ENCODE results near the gene GALNTL6. TPM values are rescaled to one million over a fixed set of nuclear protein-coding genes. Genes with fewer than 3 reads are reported as not detected.

The GALNTL6 gene
- total and polyA plus RNA-seq, 3 experiments from 2014 or later, result not detected

DNA sequence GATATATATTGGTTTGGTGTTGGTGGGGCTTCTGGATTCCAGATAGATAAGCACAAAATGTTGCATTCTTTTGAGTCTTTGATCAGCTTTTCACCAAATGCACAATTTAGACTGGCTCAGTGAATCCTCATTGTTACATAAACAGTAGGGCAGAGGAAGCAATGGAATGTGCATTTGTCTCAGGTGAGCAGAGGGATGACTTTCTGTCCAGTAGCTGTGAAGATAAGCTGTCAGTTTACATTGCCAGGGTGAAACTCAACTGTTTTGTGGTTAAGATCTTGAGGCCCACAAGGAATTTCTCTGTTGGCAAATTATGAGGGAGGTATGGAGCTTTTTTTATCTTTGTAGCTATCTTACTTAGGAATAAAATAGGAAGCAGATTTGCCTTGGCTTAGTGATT is 168.0 kb downstream of the GALNTL6 start:
- Histone ChIP-seq H3K27ac (ENCODE audit: low read depth, low read length) (no peak overlapping the region), H3K4me3 (ENCODE audit: low read length) (no peak overlapping the region), H3K4me1 (ENCODE audit: insufficient read depth, low read length) (no peaks in the 10 kb centered on the region), H3K36me3 (ENCODE audit: insufficient read depth, low read length) (no peaks in the 10 kb centered on the region), H3K27me3 (ENCODE audit: insufficient read depth, low read length, poor library complexity, severe bottlenecking) (no peaks in the 10 kb centered on the region), H3K9me3 (ENCODE audit: low read length) (no peaks in the 10 kb centered on the region)
- Mint-ChIP-seq H3K4me3 (no peak overlapping the region), H3K27ac (no peak overlapping the region), H3K27me3 (no peaks in the 10 kb centered on the region), H3K4me1 (no peaks in the 10 kb centered on the region), H3K9me3 (peaks cover 3 to 14% (median 10%) of the 10 kb centered on the region in 5 donors), H3K36me3 (no peaks in the 10 kb centered on the region)
- ChIA-PET CTCF (no interaction called here), POLR2A (no interaction called here)
- no peak for DNase-seq

DNA sequence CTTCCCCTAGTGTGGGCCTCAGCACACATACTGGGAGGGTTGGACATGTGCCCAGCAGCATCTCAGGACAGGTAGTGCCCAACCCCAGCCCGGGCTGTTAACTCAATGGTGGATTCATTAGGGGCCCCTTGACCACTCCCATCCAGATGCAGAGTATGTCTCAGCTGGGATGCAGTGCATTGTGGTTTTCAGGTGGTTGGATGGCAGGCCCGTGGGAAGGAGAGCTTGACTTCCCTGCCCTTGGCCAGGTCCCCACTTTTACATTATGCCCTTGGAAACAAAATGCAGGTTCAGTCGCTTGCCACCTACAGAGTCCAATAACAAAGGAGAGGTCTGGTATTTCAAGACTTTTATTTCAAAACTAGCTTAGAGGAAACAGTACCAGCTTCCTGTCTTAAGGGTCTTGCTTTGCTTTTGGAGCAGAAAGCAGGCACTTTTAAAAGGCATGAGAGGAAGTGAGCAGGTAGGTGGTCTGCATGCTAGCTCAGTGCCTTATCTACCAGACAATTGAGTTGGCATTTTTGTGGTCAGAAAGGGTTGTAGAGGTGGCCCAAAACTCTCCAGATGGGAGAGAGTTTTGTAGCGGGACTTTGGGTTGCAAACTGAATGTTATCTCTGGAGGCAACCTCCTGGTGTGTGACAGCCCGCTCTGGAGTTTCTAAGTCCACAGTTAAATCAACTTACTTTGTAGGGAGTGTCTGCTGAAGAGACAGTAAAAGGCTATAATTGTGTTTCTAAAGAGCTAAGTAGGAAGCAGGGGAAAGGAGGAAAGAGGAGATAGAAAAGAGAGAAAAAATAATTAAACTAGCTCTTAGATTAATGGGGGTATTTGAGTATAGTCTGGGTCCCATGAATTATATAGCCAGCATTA is 171.0 kb downstream of the GALNTL6 start:
- ChIA-PET CTCF (no interaction called here), POLR2A (no interaction called here)
- Mint-ChIP-seq H3K4me1 (no peaks in the 10 kb centered on the region), H3K36me3 (no peaks in the 10 kb centered on the region), H3K27ac (no peak overlapping the region), H3K4me3 (no peak overlapping the region), H3K9me3 (peaks cover 4 to 20% (median 19%) of the 10 kb centered on the region in 5 donors), H3K27me3 (no peaks in the 10 kb centered on the region)
- no peaks in the 10 kb centered on the region for H3K9me3 ChIP-seq (ENCODE audit: low read length)
- H3K27me3 ChIP-seq (ENCODE audit: insufficient read depth, low read length, poor library complexity, severe bottlenecking), result no peaks in the 10 kb centered on the region
- no peaks in the 10 kb centered on the region for H3K4me1 ChIP-seq (ENCODE audit: insufficient read depth, low read length)
- DNase-seq, result no peak
- no peaks in the 10 kb centered on the region for H3K36me3 ChIP-seq (ENCODE audit: insufficient read depth, low read length)
- no peak overlapping the region for H3K27ac ChIP-seq (ENCODE audit: low read depth, low read length)
- H3K4me3 ChIP-seq (ENCODE audit: low read length), result no peak overlapping the region

DNA sequence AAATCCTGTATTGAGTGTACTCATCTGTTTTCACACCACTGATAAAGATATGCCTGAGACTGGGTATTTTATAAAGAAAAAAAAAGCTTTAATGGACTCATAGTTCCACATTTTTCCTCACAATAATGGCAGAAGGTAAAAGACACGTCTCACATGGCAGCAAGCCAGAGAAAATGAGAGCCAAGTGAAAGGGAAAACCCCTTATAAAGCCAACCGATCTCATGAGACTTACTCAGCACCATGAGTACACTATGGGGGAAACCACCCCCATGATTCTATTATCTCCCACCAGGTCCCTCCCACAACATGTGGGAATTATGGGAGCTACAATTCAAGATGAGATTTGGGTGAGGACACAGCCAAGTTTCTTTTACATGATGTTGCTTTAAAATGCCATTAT is 171.9 kb downstream of the GALNTL6 start:
- no peak overlapping the region for H3K4me3 ChIP-seq (ENCODE audit: low read length)
- Mint-ChIP-seq H3K27me3 (no peaks in the 10 kb centered on the region), H3K4me3 (no peak overlapping the region), H3K27ac (no peak overlapping the region), H3K9me3 (peaks cover 4 to 25% (median 17%) of the 10 kb centered on the region in 5 donors), H3K4me1 (no peaks in the 10 kb centered on the region), H3K36me3 (no peaks in the 10 kb centered on the region)
- no peaks in the 10 kb centered on the region for H3K36me3 ChIP-seq (ENCODE audit: insufficient read depth, low read length)
- POLR2A ChIA-PET, result no interaction called here
- H3K9me3 ChIP-seq (ENCODE audit: low read length), result no peaks in the 10 kb centered on the region
- no peak overlapping the region for H3K27ac ChIP-seq (ENCODE audit: low read depth, low read length)
- DNase-seq, result no peak
- no peaks in the 10 kb centered on the region for H3K4me1 ChIP-seq (ENCODE audit: insufficient read depth, low read length)
- H3K27me3 ChIP-seq (ENCODE audit: insufficient read depth, low read length, poor library complexity, severe bottlenecking), result no peaks in the 10 kb centered on the region
- CTCF ChIA-PET, result no interaction called here

DNA sequence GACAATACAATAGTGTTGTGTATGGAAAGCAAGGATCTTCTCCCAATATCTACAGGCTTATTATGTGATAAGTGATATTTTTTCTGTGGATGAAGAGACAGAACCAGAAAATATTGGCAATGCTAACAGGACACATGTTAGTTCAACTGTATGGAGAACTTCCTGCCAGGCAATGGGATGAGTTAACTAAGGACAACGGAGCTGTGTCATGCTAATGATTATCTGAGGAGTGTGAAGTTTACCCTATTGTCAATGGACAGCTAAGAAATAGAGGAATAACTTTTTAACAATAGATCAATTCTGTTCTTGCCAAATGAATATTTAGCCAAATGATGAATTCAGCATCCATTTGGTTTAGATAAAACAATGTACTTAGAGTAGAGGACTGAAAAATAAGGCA is 180.0 kb downstream of the GALNTL6 start:
- no peak for DNase-seq
- ChIA-PET POLR2A (no interaction called here), CTCF (no interaction called here)
- H3K4me3 Mint-ChIP-seq, result no peak overlapping the region
- H3K9me3 Mint-ChIP-seq, result peaks cover 3 to 18% (median 9%) of the 10 kb centered on the region in 5 donors
- Histone ChIP-seq H3K9me3 (ENCODE audit: low read length) (no peaks in the 10 kb centered on the region), H3K36me3 (ENCODE audit: insufficient read depth, low read length) (no peaks in the 10 kb centered on the region), H3K4me1 (ENCODE audit: insufficient read depth, low read length) (no peaks in the 10 kb centered on the region), H3K27ac (ENCODE audit: low read depth, low read length) (no peak overlapping the region), H3K4me3 (ENCODE audit: low read length) (no peak overlapping the region), H3K27me3 (ENCODE audit: insufficient read depth, low read length, poor library complexity, severe bottlenecking) (no peaks in the 10 kb centered on the region)
- no peaks in the 10 kb centered on the region for H3K36me3 Mint-ChIP-seq
- H3K4me1 Mint-ChIP-seq, result no peaks in the 10 kb centered on the region
- H3K27ac Mint-ChIP-seq, result no peak overlapping the region
- H3K27me3 Mint-ChIP-seq, result no peaks in the 10 kb centered on the region

DNA sequence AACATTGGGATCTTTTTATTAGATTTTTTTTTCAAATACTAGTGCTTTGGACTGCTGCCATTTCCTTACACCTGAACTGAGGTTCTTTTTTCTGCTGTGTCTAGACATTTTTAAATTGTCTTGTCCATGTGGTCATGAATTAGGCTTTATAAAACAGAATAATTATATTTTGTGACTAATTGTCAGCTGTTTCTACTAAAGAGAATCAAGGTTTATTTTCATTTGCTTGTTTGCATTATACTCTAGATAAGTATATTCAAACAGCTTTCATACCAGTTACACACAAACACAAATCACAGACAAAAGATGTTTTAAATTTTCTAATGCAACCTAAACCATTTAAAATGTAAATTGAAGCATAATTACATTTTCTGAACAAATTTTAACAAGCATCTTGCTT is 194.7 kb downstream of the GALNTL6 start:
- DNase-seq, result no peak
- no peaks in the 10 kb centered on the region for H3K4me1 ChIP-seq (ENCODE audit: insufficient read depth, low read length)
- Mint-ChIP-seq H3K9me3 (peaks cover 0 to 19% (median 3%) of the 10 kb centered on the region in 5 donors), H3K27ac (no peak overlapping the region), H3K36me3 (no peaks in the 10 kb centered on the region), H3K27me3 (no peaks in the 10 kb centered on the region), H3K4me3 (no peak overlapping the region), H3K4me1 (no peaks in the 10 kb centered on the region)
- no peak overlapping the region for H3K4me3 ChIP-seq (ENCODE audit: low read length)
- no peaks in the 10 kb centered on the region for H3K9me3 ChIP-seq (ENCODE audit: low read length)
- no peaks in the 10 kb centered on the region for H3K36me3 ChIP-seq (ENCODE audit: insufficient read depth, low read length)
- ChIA-PET POLR2A (no interaction called here), CTCF (no interaction called here)
- H3K27ac ChIP-seq (ENCODE audit: low read depth, low read length), result no peak overlapping the region
- H3K27me3 ChIP-seq (ENCODE audit: insufficient read depth, low read length, poor library complexity, severe bottlenecking), result no peaks in the 10 kb centered on the region

DNA sequence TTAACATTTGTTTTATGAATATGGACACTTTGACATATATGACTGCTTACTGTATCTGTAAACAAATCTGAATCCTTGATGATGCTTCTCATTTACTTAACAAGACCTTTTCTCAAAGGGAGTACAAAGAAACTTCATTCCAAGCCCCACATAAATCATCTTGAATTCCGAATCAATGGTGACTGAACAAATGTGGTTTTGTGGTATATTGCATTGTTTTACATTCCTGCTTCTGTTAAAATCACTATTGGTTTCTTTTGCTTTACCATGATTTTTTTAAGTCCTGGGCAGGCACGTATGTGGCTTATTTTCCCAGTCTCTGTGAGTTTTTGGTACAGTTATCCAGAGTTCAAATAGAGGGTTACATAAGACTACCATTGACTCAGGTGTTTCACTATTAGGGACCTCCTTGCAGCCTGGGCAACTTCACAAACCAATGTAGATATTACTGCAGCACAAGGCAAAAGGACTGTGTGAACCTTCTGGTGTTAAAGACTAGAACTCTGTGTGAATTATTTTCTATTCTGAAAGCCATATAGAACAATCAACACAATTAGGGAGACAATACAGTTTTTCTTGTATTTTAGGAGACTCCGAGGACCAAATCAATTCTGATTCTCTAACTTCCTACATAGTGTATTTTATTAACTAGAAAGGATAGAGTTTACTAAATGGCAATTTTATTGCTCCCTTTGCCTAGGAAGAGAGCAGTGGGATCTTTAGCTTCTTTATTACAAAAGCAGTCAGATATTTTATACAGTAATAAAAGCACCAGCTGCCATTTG is 196.4 kb downstream of the GALNTL6 start:
- Histone ChIP-seq H3K27ac (ENCODE audit: low read depth, low read length) (no peak overlapping the region), H3K36me3 (ENCODE audit: insufficient read depth, low read length) (no peaks in the 10 kb centered on the region), H3K9me3 (ENCODE audit: low read length) (no peaks in the 10 kb centered on the region), H3K27me3 (ENCODE audit: insufficient read depth, low read length, poor library complexity, severe bottlenecking) (no peaks in the 10 kb centered on the region), H3K4me1 (ENCODE audit: insufficient read depth, low read length) (no peaks in the 10 kb centered on the region), H3K4me3 (ENCODE audit: low read length) (no peak overlapping the region)
- ChIA-PET CTCF (no interaction called here), POLR2A (no interaction called here)
- Mint-ChIP-seq H3K4me1 (no peaks in the 10 kb centered on the region), H3K27me3 (no peaks in the 10 kb centered on the region), H3K4me3 (no peak overlapping the region), H3K27ac (no peak overlapping the region), H3K36me3 (no peaks in the 10 kb centered on the region), H3K9me3 (peaks cover 0 to 16% (median 8%) of the 10 kb centered on the region in 5 donors)
- no peak for DNase-seq

DNA sequence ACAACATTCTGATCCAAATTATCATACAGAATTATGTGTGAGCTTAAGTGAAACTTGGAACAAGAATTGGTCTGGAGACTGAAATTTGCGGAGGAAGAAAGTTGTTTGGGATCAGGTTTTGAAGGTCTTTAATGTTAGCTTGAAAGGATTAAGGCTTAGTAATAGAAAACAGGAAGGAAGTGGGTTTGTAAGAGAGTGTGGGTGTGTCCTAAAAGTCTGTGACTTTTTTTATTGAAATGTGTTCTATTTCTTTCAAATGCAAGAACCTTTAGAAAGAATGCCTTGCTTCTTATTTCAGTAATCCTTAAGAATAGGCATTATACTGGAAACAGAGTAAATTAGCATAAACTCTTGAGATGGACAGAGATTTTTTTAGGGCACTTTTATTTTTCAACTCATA is 198.0 kb downstream of the GALNTL6 start:
- no peaks in the 10 kb centered on the region for H3K4me1 Mint-ChIP-seq
- DNase-seq, result no peak
- H3K9me3 Mint-ChIP-seq, result peaks cover 0 to 21% (median 9%) of the 10 kb centered on the region in 5 donors
- no peaks in the 10 kb centered on the region for H3K4me1 ChIP-seq (ENCODE audit: insufficient read depth, low read length)
- no peaks in the 10 kb centered on the region for H3K36me3 ChIP-seq (ENCODE audit: insufficient read depth, low read length)
- ChIA-PET CTCF (no interaction called here), POLR2A (no interaction called here)
- no peak overlapping the region for H3K27ac Mint-ChIP-seq
- H3K4me3 ChIP-seq (ENCODE audit: low read length), result no peak overlapping the region
- H3K27me3 ChIP-seq (ENCODE audit: insufficient read depth, low read length, poor library complexity, severe bottlenecking), result no peaks in the 10 kb centered on the region
- no peaks in the 10 kb centered on the region for H3K36me3 Mint-ChIP-seq
- no peak overlapping the region for H3K27ac ChIP-seq (ENCODE audit: low read depth, low read length)
- no peak overlapping the region for H3K4me3 Mint-ChIP-seq
- no peaks in the 10 kb centered on the region for H3K9me3 ChIP-seq (ENCODE audit: low read length)
- H3K27me3 Mint-ChIP-seq, result no peaks in the 10 kb centered on the region

DNA sequence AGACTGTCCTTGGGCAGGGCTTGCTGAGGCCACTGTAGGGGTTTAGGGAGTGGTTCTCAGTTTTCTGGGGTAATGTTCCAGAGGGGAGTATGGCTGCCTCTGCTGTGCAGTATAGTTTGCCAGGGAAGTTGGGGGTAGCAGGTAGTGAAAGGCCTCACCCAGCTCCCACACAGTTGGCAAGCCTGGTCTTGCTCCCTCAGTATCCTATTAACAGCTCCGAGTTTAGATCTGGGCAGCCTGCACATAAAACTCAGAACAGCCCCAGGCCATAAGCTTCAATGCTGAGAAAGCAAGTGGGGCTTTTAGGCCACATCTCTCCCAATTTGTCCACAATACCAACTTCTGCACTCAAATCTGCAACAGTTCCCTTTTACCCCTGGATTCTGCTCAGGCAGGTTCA is 205.2 kb downstream of the GALNTL6 start:
- no peaks in the 10 kb centered on the region for H3K4me1 Mint-ChIP-seq
- peaks cover 0 to 33% (median 15%) of the 10 kb centered on the region in 5 donors for H3K9me3 Mint-ChIP-seq
- H3K4me1 ChIP-seq (ENCODE audit: insufficient read depth, low read length), result no peaks in the 10 kb centered on the region
- no peak overlapping the region for H3K4me3 Mint-ChIP-seq
- no peaks in the 10 kb centered on the region for H3K27me3 ChIP-seq (ENCODE audit: insufficient read depth, low read length, poor library complexity, severe bottlenecking)
- POLR2A ChIA-PET, result no interaction called here
- DNase-seq, result no peak
- H3K27me3 Mint-ChIP-seq, result no peaks in the 10 kb centered on the region
- H3K9me3 ChIP-seq (ENCODE audit: low read length), result no peaks in the 10 kb centered on the region
- CTCF ChIA-PET, result no interaction called here
- no peaks in the 10 kb centered on the region for H3K36me3 ChIP-seq (ENCODE audit: insufficient read depth, low read length)
- H3K36me3 Mint-ChIP-seq, result no peaks in the 10 kb centered on the region
- H3K4me3 ChIP-seq (ENCODE audit: low read length), result no peak overlapping the region
- H3K27ac ChIP-seq (ENCODE audit: low read depth, low read length), result no peak overlapping the region
- no peak overlapping the region for H3K27ac Mint-ChIP-seq

All from CD8-positive, alpha-beta memory T cell (primary cell).